Endometrium (tissue), 2 donors: ENCODE data around the gene SLC25A38.

ENCODE experiments used
- FAIRE-seq: peaks from 2 replicates; lab custom pipeline; 2012; peaks lifted over from hg19 to GRCh38; lab: Jason Lieb, UNC
- donor health status: control.
- donor health status: control.

Gene SLC25A38

GRCh38 chr3:39433642-39434041 is 50.5 kb downstream of the SLC25A38 start:
- no peak for FAIRE-seq

DNA sequence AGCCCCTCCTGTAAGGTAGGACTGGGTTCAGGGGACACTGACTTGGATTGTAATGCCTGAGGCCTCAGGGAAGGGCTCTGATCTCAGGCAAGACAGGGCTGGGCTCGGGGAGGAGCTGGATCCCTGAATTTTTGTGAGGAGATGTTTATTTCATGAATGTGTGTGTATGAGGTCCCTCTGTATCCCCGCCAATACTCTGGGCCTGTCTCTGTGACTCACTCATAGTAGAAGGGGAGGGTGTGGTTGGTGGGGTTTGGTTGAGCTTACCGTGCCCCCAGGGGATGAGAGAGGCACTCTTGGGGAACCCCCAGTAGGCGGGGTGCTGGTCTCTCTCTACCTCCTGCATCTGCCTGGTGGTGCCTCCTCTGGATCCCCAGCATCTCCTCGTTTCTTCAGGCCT is 51.4 kb downstream of the SLC25A38 start:
- FAIRE-seq: no peak

DNA sequence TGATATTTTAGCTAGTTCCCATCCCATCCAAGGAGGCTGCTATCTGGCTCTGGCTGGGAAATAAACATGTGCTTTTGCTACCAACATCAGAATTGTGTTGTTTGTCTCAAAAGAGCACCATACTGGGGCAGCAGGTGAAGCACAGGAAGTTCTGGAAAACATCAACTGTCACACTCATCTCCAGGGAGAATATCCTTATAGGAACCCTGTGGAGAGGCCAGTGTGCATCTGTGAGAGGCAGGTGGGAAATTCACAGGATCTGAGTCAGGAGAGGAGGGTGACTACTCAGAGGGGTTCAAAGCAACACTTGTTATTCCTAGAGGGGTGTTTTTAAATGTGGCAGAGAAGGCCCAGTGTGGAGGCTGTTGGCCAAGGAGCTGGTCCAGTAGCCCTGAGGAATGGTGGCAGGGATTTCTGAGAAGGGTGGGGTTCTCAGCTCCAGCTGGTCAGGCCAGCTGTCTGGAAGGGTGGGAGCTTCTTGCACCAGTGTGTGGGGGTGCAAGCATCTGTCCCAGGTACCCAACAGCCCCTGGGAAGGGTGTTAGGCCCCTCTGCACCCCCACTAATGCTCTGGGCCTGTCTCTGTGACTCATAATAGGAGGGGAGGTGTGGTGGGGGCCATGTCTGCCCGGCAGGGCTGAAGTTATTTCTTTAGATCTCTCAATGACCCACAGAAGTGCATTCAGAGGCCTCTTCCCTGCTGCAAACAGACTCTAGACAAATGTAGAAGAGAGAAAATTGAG is 52.0 kb downstream of the SLC25A38 start:
- FAIRE-seq: no peak

- FAIRE-seq: no peak
Measured at GRCh38 chr3:39438880-39439279, 55.7 kb downstream of the SLC25A38 start.

- FAIRE-seq: no peak
Measured at GRCh38 chr3:39440316-39440715, 57.1 kb downstream of the SLC25A38 start.

DNA sequence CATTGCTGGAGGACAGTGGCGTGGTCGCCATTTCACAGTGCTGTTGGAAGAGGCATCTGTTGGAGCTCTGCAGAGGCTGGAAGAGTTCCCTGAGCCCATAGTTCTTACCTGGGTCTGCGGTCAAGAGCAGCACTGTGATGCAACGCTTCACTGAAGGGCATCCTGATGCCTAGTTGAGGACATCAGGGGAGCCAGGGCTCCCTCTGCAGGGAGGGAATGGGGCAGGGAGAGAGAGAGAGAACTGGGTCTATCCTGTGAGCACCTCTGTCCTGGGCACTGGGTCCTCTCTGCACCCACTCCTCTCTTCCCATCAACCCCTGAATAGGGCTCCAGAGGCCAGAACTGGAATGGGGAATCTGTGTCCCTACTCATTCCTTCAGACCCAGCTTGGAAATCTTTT is 60.4 kb downstream of the SLC25A38 start:
- FAIRE-seq: no peak

- no peak for FAIRE-seq
Measured at GRCh38 chr3:39445927-39446326, 62.8 kb downstream of the SLC25A38 start.

- FAIRE-seq: no peak
Measured at GRCh38 chr3:39446444-39446843, 63.3 kb downstream of the SLC25A38 start.
